H1 (cell line): ENCODE data around the gene SIX3. TPM values are rescaled to one million over a fixed set of nuclear protein-coding genes. Genes with fewer than 3 reads are reported as not detected.

Experiments used
- CTCF ChIA-PET: fragments of 300-600 bp; sonication (Branson Sonifier 250); formaldehyde crosslinking; loops from one replicate; lab custom pipeline; 2021; ENCODE audit not compliant: partially characterized antibody; lab: Charles Lee
- POLR2A ChIA-PET: fragments of 300-600 bp; sonication (Branson Sonifier 250); formaldehyde crosslinking; loops from one replicate; lab custom pipeline; 2021; ENCODE audit warnings: inconsistent platforms; ENCODE audit not compliant: partially characterized antibody; lab: Charles Lee
- DNase-seq, 2 experiments: peaks; one replicate each; pipeline versions ENCODE4 v3.0.0 to v3.0.0-alpha.2; 2010 to 2022; ENCODE audit warnings: low spot score in 2 of 2, low read depth in 1 of 2, mixed read lengths in 1 of 2
- FAIRE-seq: peaks from 2 replicates; lab custom pipeline; 2011; peaks lifted over from hg19 to GRCh38; lab: Jason Lieb, UNC
- H2AFZ ChIP-seq: 2 replicates; pipeline ENCODE4 v1.8.1; 2012; ENCODE audit warnings: low read length, inconsistent platforms
- H2AK5ac ChIP-seq: 2 replicates; pipeline ENCODE4 v1.6.1; 2013; ENCODE audit warnings: low read depth, low read length
- H2BK120ac ChIP-seq: replicated peaks from 2 replicates; pipeline ENCODE3; 2013; ENCODE audit warnings: low read depth, low read length, inconsistent platforms
- H2BK12ac ChIP-seq: 2 replicates; pipeline ENCODE4 v1.6.1; 2013; ENCODE audit warnings: low read depth, low read length
- H2BK15ac ChIP-seq: 2 replicates; pipeline ENCODE4 v1.6.1; 2013; ENCODE audit warnings: low read length
- H2BK20ac ChIP-seq: 2 replicates; pipeline ENCODE4 v1.6.1; 2013; ENCODE audit warnings: low read length
- H2BK5ac ChIP-seq: 2 replicates; pipeline ENCODE4 v1.6.1; 2013; ENCODE audit warnings: low read depth, low read length
- H3K14ac ChIP-seq: 2 replicates; pipeline ENCODE4 v1.6.1; 2013; ENCODE audit warnings: inconsistent platforms; ENCODE audit not compliant: insufficient read length
- H3K18ac ChIP-seq: 2 replicates; pipeline ENCODE4 v1.6.1; 2013; ENCODE audit warnings: low read length; ENCODE audit errors: extremely low read depth
- H3K23ac ChIP-seq: 2 replicates; pipeline ENCODE4 v1.6.1; 2013; ENCODE audit warnings: inconsistent platforms; ENCODE audit not compliant: insufficient read length
- H3K23me2 ChIP-seq: 2 replicates; pipeline ENCODE4 v1.6.1; 2013; ENCODE audit warnings: low read depth, low read length
- H3K27ac ChIP-seq: 2 replicates; pipeline ENCODE4 v1.6.1; 2011; ENCODE audit warnings: low read depth, low read length, inconsistent platforms
- H3K27me3 ChIP-seq, 4 experiments: replicated peaks in 1 of 4; 1 replicate in 1 of 4; 2 replicates in 3 of 4; pipeline versions ENCODE4 v1.6.1 to v1.8.1; 2011 to 2013; ENCODE audit warnings: low read length in 3 of 4, mild to moderate bottlenecking in 3 of 4, inconsistent platforms in 2 of 4, mixed read lengths in 2 of 4, moderate library complexity in 1 of 4; ENCODE audit not compliant: control insufficient read depth in 3 of 4, insufficient read depth in 3 of 4; ENCODE audit errors: extremely low read depth in 1 of 4
- H3K36me3 ChIP-seq, 4 experiments: 2 replicates each; pipeline versions ENCODE4 v1.6.1 to v1.8.1; 2011 to 2013; ENCODE audit warnings: mild to moderate bottlenecking in 4 of 4, low read length in 3 of 4, moderate library complexity in 2 of 4, control low read depth in 1 of 4, inconsistent platforms in 1 of 4; ENCODE audit not compliant: insufficient read depth in 4 of 4, control insufficient read depth in 2 of 4
- H3K4ac ChIP-seq: replicated peaks from 2 replicates; pipeline ENCODE3; 2013; ENCODE audit warnings: low read length, low read depth, mixed read lengths, inconsistent platforms; ENCODE audit not compliant: insufficient read length
- H3K4me1 ChIP-seq, 4 experiments: replicated peaks in 1 of 4; 1 replicate in 1 of 4; 2 replicates in 3 of 4; pipeline versions ENCODE4 v1.6.1 to v1.8.1; 2011 to 2013; ENCODE audit warnings: low read length in 3 of 4, inconsistent platforms in 2 of 4, mixed read lengths in 1 of 4; ENCODE audit not compliant: insufficient read depth in 4 of 4, control insufficient read depth in 3 of 4
- H3K4me2 ChIP-seq, 2 experiments: 2 replicates each; pipeline versions ENCODE4 v1.6.1 to v1.8.1; 2011 to 2013; ENCODE audit warnings: low read depth in 2 of 2, low read length in 2 of 2, control low read depth in 1 of 2, inconsistent platforms in 1 of 2, mild to moderate bottlenecking in 1 of 2; ENCODE audit not compliant: insufficient read depth in 1 of 2
- H3K4me3 ChIP-seq, 4 experiments: fragments of 200-600, 300-600 bp in 1 of 4; sonication (generic), shearing (Covaris generic), sonication (Bioruptor Twin) in 1 of 4; 2 replicates each; pipeline versions ENCODE4 v1.5.1 to v1.8.1; 2011 to 2016; ENCODE audit warnings: low read length in 4 of 4, low read depth in 3 of 4, control low read depth in 2 of 4, inconsistent platforms in 2 of 4, mild to moderate bottlenecking in 2 of 4, mixed read lengths in 1 of 4, moderate library complexity in 1 of 4; ENCODE audit not compliant: insufficient read depth in 2 of 4; ENCODE audit errors: extremely low read depth in 1 of 4
- H3K56ac ChIP-seq: replicated peaks from 2 replicates; pipeline ENCODE3; 2013; ENCODE audit warnings: low read depth, mild to moderate bottlenecking, mixed read lengths, low read length, inconsistent platforms; ENCODE audit not compliant: insufficient read length
- H3K79me1 ChIP-seq: 2 replicates; pipeline ENCODE4 v1.6.1; 2013; ENCODE audit warnings: low read depth, low read length, control low read depth
- H3K79me2 ChIP-seq, 2 experiments: 2 replicates each; pipeline versions ENCODE4 v1.6.1 to v1.8.1; 2012 to 2013; ENCODE audit warnings: low read length in 2 of 2, mild to moderate bottlenecking in 2 of 2, inconsistent platforms in 1 of 2; ENCODE audit not compliant: insufficient read depth in 2 of 2, control insufficient read depth in 1 of 2
- H3K9ac ChIP-seq, 4 experiments: replicated peaks in 1 of 4; 1 replicate in 1 of 4; 2 replicates in 3 of 4; pipeline versions ENCODE4 v1.6.1 to v1.8.1; 2011 to 2013; ENCODE audit warnings: low read depth in 3 of 4, low read length in 3 of 4, control low read depth in 2 of 4, mild to moderate bottlenecking in 2 of 4, moderate library complexity in 2 of 4, inconsistent platforms in 1 of 4; ENCODE audit errors: extremely low read depth in 1 of 4
- H3K9me3 ChIP-seq, 2 experiments: 2 replicates each; pipeline versions ENCODE4 v1.6.1 to v1.8.1; 2012 to 2013; ENCODE audit warnings: mild to moderate bottlenecking in 2 of 2, moderate library complexity in 2 of 2, control low read depth in 1 of 2, inconsistent platforms in 1 of 2, low read depth in 1 of 2, low read length in 1 of 2, mixed read lengths in 1 of 2; ENCODE audit not compliant: insufficient read depth in 2 of 2
- H4K20me1 ChIP-seq, 2 experiments: replicated peaks in 1 of 2; 2 replicates each; pipeline versions ENCODE3 to v1.8.1; 2011 to 2013; ENCODE audit warnings: inconsistent platforms in 2 of 2, low read length in 2 of 2, mild to moderate bottlenecking in 1 of 2; ENCODE audit not compliant: insufficient read depth in 2 of 2, control insufficient read depth in 1 of 2
- H4K5ac ChIP-seq: 2 replicates; pipeline ENCODE4 v1.6.1; 2013; ENCODE audit warnings: low read length, low read depth, mixed read lengths, inconsistent platforms; ENCODE audit not compliant: insufficient read length
- H4K8ac ChIP-seq: 2 replicates; pipeline ENCODE4 v1.8.0; 2013; ENCODE audit warnings: mild to moderate bottlenecking, moderate library complexity, low read length, inconsistent platforms; ENCODE audit not compliant: insufficient read depth; ENCODE audit errors: extremely low read depth
- H4K91ac ChIP-seq: replicated peaks from 2 replicates; pipeline ENCODE3; 2013; ENCODE audit warnings: low read length, mixed read lengths, inconsistent platforms; ENCODE audit not compliant: insufficient read length
- BRCA1 ChIP-seq: IDR thresholded peaks from 2 replicates; pipeline ENCODE4 v1.6.1; 2012; ENCODE audit warnings: low read depth, low read length, improper control_type of control experiment
- CEBPB ChIP-seq: IDR thresholded peaks from 2 replicates; pipeline ENCODE4 v1.6.1; 2012; ENCODE audit warnings: low read depth, low read length
- CHD1 ChIP-seq: IDR thresholded peaks from 2 replicates; pipeline ENCODE4 v1.6.1; 2012; ENCODE audit warnings: low read depth, low read length, improper control_type of control experiment
- GTF2F1 ChIP-seq: IDR thresholded peaks from 2 replicates; pipeline ENCODE4 v1.6.1; 2012; ENCODE audit warnings: low read depth, low read length, improper control_type of control experiment, borderline replicate concordance
- JUN ChIP-seq: IDR thresholded peaks from 2 replicates; pipeline ENCODE4 v1.6.1; 2011; ENCODE audit warnings: low read depth, mild to moderate bottlenecking, improper control_type of control experiment, low read length
- MAX ChIP-seq: IDR thresholded peaks from 2 replicates; pipeline ENCODE4 v1.6.1; 2012; ENCODE audit warnings: inconsistent platforms
- PHF8 ChIP-seq: fragments of 200-600 bp; sonication (generic); conservative IDR thresholded peaks from 2 replicates; pipeline ENCODE4 v1.7.1; 2012; ENCODE audit warnings: low read depth, mild to moderate bottlenecking, inconsistent platforms, low read length, moderate library complexity
- POLR2A ChIP-seq, 2 experiments: IDR thresholded peaks; 1 replicate in 1 of 2; 2 replicates in 1 of 2; pipeline ENCODE4 v1.6.1; 2011; ENCODE audit warnings: low read depth in 2 of 2, low read length in 2 of 2, mild to moderate bottlenecking in 2 of 2; ENCODE audit errors: control extremely low read depth in 1 of 2
- POU5F1 ChIP-seq: IDR thresholded peaks from 2 replicates; pipeline ENCODE4 v1.6.1; 2011; ENCODE audit warnings: low read depth, mild to moderate bottlenecking, low read length, moderate library complexity
- SAP30 ChIP-seq: fragments of 300-600 bp; sonication (generic); IDR thresholded peaks from 2 replicates; pipeline ENCODE4 v1.7.1; 2012; ENCODE audit warnings: low read length, moderate library complexity, mild to moderate bottlenecking, inconsistent platforms; ENCODE audit not compliant: insufficient read depth, insufficient replicate concordance
- SP2 ChIP-seq: IDR thresholded peaks from 2 replicates; pipeline ENCODE4 v1.6.1; 2012; ENCODE audit warnings: mild to moderate bottlenecking, low read length, inconsistent platforms
- ZNF274 ChIP-seq: IDR thresholded peaks from 2 replicates; pipeline ENCODE4 v1.7.0; 2012; ENCODE audit warnings: low read length, borderline replicate concordance; ENCODE audit errors: extremely low read depth
- WGBS, 2 experiments: shearing (Covaris generic) in 1 of 2; methylation state at CpG; one replicate each; pipeline versions ENCODE4 v1.1.6 to v1.1.7; 2013 to 2015; ENCODE audit warnings: low lambda C conversion rate in 2 of 2, mixed read lengths in 2 of 2, inconsistent platforms in 1 of 2, low coverage in 1 of 2, missing lambda C conversion rate in 1 of 2; ENCODE audit not compliant: insufficient replicate concordance in 2 of 2, insufficient coverage in 1 of 2, insufficient read length in 1 of 2; ENCODE audit errors: extremely low coverage in 1 of 2, missing lambda C conversion rate in 1 of 2; 5-methylcytosine and 5-hydroxymethylcytosine counted together
- polyA plus RNA-seq, 7 experiments: library from polyadenylated mRNA; depleted of rRNA in 3 of 7; stranded (reverse) in 5 of 7; unstranded in 2 of 7; fragments of >200 nt in 5 of 7; fragments of 200-250 nt in 2 of 7; gene quantifications; 1 replicate in 5 of 7; 2 replicates in 1 of 7; 4 replicates in 1 of 7; pipeline versions ENCODE4 v1.2.1 to v1.2.3, GENCODE V29; 2011 to 2013; ENCODE audit warnings: missing spikeins in 2 of 7, mixed read lengths in 2 of 7
- total RNA-seq: library from RNA; stranded (reverse); fragmentation: NEBNext Ultra II Directional; extraction: Animal tissue kit (Norgen Biotek cat#: 25700); gene quantifications from 2 replicates; pipeline ENCODE4 v1.2.1, GENCODE V29; 2021

The SIX3 gene
- total and polyA plus RNA-seq, 2 of the 8 experiments (the other 6 are each of a cell fraction or from before 2014, with no cell fraction given), result 0.02 to 0.19 TPM

DNA sequence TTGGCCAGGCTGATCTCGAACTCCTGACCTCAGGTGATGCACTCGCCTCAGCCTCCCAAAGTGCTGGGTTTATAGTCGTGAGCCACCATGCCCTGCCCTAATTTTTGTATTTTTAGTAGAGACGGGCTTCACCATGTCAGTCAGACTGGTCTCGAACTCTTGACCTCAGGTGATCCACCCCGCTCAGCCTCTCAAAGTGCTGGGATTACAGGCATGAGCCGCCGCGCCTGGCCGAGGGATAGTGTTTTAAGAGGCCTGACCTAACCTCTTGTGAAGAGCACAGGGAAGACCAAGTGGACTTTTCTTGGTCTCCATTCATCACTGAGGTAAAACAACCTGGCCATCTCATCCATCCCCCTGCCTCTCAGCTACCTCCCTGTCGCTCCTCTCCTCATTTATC lies 38.1 kb downstream of the SIX3 start:
- Histone ChIP-seq H3K27me3 (no peaks in the 10 kb centered on the region), H3K9me3 (no peaks in the 10 kb centered on the region), H3K4me3 (no peak overlapping the region), H2BK15ac (no peak overlapping the region), H3K4me2 (no peak overlapping the region; a peak in 1 of 4 replicates), H3K36me3 (no peaks in the 10 kb centered on the region), H3K23me2 (no peaks in the 10 kb centered on the region), H2BK120ac (no peak overlapping the region), H2BK20ac (no peak overlapping the region), H2BK5ac (no peak overlapping the region), H3K79me2 (no peaks in the 10 kb centered on the region), H3K79me1 (no peaks in the 10 kb centered on the region), H4K8ac (no peak overlapping the region), H3K9ac (no peak overlapping the region), H4K5ac (no peak overlapping the region), H3K4me1 (peaks cover 0 to 9% (median 4%) of the 10 kb centered on the region in 4 experiments; a peak in 6 of 7 replicates), H4K91ac (no peak overlapping the region), H3K56ac (no peak overlapping the region), H3K4ac (no peak overlapping the region), H3K23ac (no peak overlapping the region), H4K20me1 (no peaks in the 10 kb centered on the region), H2AFZ (no peak overlapping the region), H3K27ac (no peak overlapping the region), H3K18ac (no peak overlapping the region), H3K14ac (no peak overlapping the region), H2AK5ac (no peak overlapping the region), H2BK12ac (no peak overlapping the region)
- ChIA-PET POLR2A (no interaction called here), CTCF (interaction anchor here (0.7 to 6.2 kb wide), 9 partner anchors 11 to 514 kb away, joined by 3 to 62 read pairs (median 6); no protein-coding TSS in a partner anchor)
- FAIRE-seq (no peak), DNase-seq (no peak)
- WGBS, 2 experiments, result 90% methylated on average over 10 of the region's 11 CpGs; no CpG with 5 or more reads in 1 of the 2 experiments
- TF ChIP-seq POU5F1, result no peak
- no peak for TF ChIP-seq SAP30
- TF ChIP-seq JUN, result no peak
- no peak for TF ChIP-seq POLR2A (IDR thresholded peaks at IDR 0.05; ENCODE audit: control extremely low read depth in 1 of 2, low read depth in 2 of 2, low read length in 2 of 2)
- no peak for TF ChIP-seq ZNF274
- TF ChIP-seq PHF8, result no peak
- no peak for TF ChIP-seq CHD1
- TF ChIP-seq BRCA1, result no peak
- no peak for TF ChIP-seq MAX
- TF ChIP-seq SP2, result no peak
- no peak for TF ChIP-seq GTF2F1
- TF ChIP-seq CEBPB, result no peak
